Ovary (tissue), 9 donors: Measurements from ENCODE around the gene DIDO1. TPM values are rescaled to one million over a fixed set of nuclear protein-coding genes. Genes with fewer than 3 reads are reported as not detected.

Source experiments
- DNase-seq, 5 donors: peaks; one replicate each; pipeline ENCODE4 v3.0.0-alpha.2; 2019 to 2020
- H3K27ac ChIP-seq, 2 donors: fragments of 200-600 bp; one replicate each; pipeline versions ENCODE4 v1.5.1 to v1.8.0; 2019 to 2022
- H3K27me3 ChIP-seq: fragments of 200-600 bp; one replicate; pipeline ENCODE4 v1.8.0; 2022
- H3K36me3 ChIP-seq: fragments of 200-600 bp; sonication (generic); one replicate; pipeline ENCODE4 v1.5.1; 2019
- H3K4me1 ChIP-seq: one replicate; pipeline ENCODE4 v1.8.1; 2013; ENCODE audit warnings: mild to moderate bottlenecking, moderate library complexity; ENCODE audit not compliant: insufficient read depth
- H3K4me3 ChIP-seq: fragments of 200-600 bp; sonication (generic); one replicate; pipeline ENCODE4 v1.5.1; 2017
- H3K9me3 ChIP-seq, 2 donors: fragments of 200-600 bp in 1 of 2; sonication (generic) in 1 of 2; one replicate each; pipeline versions ENCODE4 v1.5.1 to v1.8.1; 2013 to 2019; ENCODE audit warnings: mild to moderate bottlenecking in 1 of 2, moderate library complexity in 1 of 2
- CTCF ChIP-seq, 3 donors: fragments of 450-650 bp in 2 of 3; fragments of 200-600 bp in 1 of 3; IDR thresholded peaks; one replicate each; pipeline versions ENCODE4 v1.5.1 to v1.8.0; 2016 to 2022; ENCODE audit warnings: antibody characterized with exemption in 3 of 3, mild to moderate bottlenecking in 1 of 3
- EP300 ChIP-seq: sonication (generic); formaldehyde crosslinking; IDR thresholded peaks from one replicate; pipeline ENCODE4 v1.6.1; 2017; ENCODE audit warnings: antibody characterized with exemption
- POLR2A ChIP-seq: fragments of 450-650 bp; IDR thresholded peaks from one replicate; pipeline ENCODE4 v1.6.1; 2017; ENCODE audit warnings: antibody characterized with exemption, mild to moderate bottlenecking, moderate library complexity
- WGBS, 3 donors: extraction: QIAGEN DNeasy Blood & Tissue Kit in 1 of 3; methylation state at CpG; one replicate each; pipeline versions ENCODE4 v1.1.5 to v1.1.7; 2013 to 2017; 5-methylcytosine and 5-hydroxymethylcytosine counted together
- intact Hi-C, 4 donors: fragments of 100-400 bp; cut with DNase I; formaldehyde crosslinking; loops; one replicate each; pipeline versions ENCODE4 v1.11.0 to v1.15.1; 2022 to 2023
- polyA plus RNA-seq, 2 donors: library from polyadenylated mRNA; stranded (reverse); fragments of 200-250 nt in 1 of 2; fragments of 350-450 nt in 1 of 2; fragmentation: Illumina TruSeq in 1 of 2; extraction: RNeasy Lipid Tissue Mini Kit (QIAGEN cat#74804) in 1 of 2; gene quantifications; one replicate each; pipeline ENCODE4 v1.2.3, GENCODE V29; 2013 to 2014
- total RNA-seq, 7 donors: library from RNA; depleted of rRNA in 2 of 7; stranded (reverse); fragments of >200 nt in 2 of 7; fragmentation: NEBNext Ultra II Directional in 3 of 7; extraction: Animal tissue kit (Norgen Biotek cat#: 25700) in 3 of 7; gene quantifications; one replicate each; pipeline versions ENCODE4 v1.1.0 to v1.2.4, GENCODE V29; 2016 to 2023
- donor health status: DM: no; HTN: no; CAD: no; lungs with moderate emphysema.
- donor health status: DM: no; HTN: no; CAD: no.
- donor health status: Bipolar disorder and iron deficiency.
- donor health status: DM: yes; HTN: yes; CAD: no.
- donor health status: DM: no; HTN: no; CAD: no.
- donor health status: DM: yes; HTN: yes; CAD: no.

The DIDO1 gene
- total and polyA plus RNA-seq, 9 donors, result 42.9 to 82.2 (median 56.2) TPM

DNA sequence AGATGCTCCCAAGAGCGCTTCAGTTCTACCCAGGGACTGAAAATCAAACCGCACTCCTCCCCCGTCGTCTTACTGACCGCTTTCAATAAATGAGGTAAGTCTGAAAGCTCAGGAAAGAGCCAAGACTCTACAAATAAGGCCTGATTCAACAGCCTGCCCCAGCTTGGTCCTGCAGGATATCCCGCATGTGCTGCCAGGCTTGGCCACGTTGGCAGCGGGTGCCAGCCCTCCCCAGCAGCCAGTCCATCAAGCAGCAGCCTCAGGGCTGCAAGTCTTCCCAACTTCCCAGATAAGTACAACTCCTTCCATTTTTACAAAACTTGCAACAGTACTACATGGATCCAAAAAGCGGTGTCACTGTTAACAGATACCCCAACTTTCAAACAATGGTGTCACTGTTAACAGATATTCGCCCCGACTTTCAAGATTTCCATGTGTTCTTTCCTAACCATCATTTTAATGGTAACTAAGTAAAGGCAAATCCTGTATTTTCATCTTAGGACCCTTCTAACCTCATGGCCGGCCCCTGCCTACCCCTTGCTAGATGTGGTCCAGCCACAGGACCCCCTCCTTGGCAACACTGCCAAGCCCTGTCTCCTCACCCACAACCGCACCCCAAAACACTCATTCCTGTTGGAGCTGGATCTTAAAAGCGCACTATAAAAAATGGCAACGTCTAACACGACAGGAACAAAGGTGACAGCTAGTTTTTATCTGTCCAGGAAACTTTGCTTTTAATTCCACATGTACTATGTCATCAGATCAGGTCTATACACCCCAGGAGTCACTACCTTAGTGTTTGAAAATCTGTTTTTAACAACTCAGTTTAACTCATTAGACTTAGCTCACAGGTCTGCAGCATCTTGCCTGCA is 28.0 kb downstream of the DIDO1 start:
- TF ChIP-seq CTCF (IDR thresholded peaks at IDR 0.05) (no peak), POLR2A (no peak), EP300 (no peak)
- no peaks in the 10 kb centered on the region for H3K9me3 ChIP-seq
- no peak overlapping the region for H3K27ac ChIP-seq
- H3K4me3 ChIP-seq, result no peak overlapping the region
- intact Hi-C loops, result no loop called here
- WGBS, 3 donors, result 70 to 79% (median 71%) methylated on average over 16 of the region's 16 CpGs
- DNase-seq, result no peak
- H3K36me3 ChIP-seq, result no peaks in the 10 kb centered on the region
- H3K4me1 ChIP-seq, result peaks cover 3% of the 10 kb centered on the region
- no peaks in the 10 kb centered on the region for H3K27me3 ChIP-seq

DNA sequence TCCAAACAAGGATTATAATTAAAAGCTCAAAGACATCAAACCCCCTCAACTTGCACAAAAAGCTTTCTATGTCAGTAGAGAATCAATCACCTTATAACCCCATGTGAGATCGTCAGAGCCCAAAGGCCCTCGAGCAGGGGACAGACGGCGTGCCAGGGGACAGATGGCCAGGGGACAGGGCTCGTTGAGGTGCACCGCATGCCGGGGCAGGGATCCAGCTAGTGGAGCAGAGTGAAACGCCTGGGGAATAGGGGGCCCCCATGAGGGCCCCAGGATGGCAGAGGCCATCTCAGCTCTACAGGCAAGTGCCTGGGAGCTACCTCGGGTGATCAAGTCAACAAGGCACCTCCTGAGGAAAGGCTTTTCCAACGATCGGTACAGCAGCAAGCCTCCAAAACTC is 28.6 kb downstream of the DIDO1 start:
- TF ChIP-seq POLR2A (no peak), EP300 (no peak), CTCF (IDR thresholded peaks at IDR 0.05) (no peak)
- Histone ChIP-seq H3K27me3 (no peaks in the 10 kb centered on the region), H3K4me1 (peaks cover 3% of the 10 kb centered on the region), H3K4me3 (no peak overlapping the region), H3K9me3 (no peaks in the 10 kb centered on the region), H3K36me3 (no peaks in the 10 kb centered on the region), H3K27ac (no peak overlapping the region)
- intact Hi-C loops, result loop anchor here in 1 of 4 donors (2.0 kb wide), 1 partner anchor 73 kb away; no protein-coding TSS in a partner anchor
- DNase-seq, result no peak
- WGBS, 3 donors, result 63 to 77% (median 63%) methylated on average over 11 of the region's 11 CpGs

DNA sequence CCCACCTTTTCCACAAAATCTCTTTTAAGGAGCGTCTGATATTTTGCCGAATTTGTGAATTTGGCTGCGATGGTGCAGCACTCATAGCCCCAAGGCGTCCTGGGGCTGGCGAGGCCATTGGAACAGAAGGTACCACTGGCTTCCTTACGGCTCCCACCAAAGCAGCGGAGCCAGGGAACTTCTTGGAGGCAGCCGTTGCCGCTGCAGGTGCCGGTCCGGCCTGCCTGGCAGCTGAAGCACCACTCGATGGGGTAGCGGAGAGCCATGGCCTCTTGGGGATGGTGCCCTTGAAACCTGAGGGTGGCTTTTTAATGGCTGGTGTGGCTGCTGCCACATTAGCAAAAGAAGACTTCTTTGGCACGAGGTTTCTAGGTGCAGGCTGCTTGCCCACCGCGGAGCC is 29.8 kb downstream of the DIDO1 start:
- TF ChIP-seq EP300 (no peak), POLR2A (no peak), CTCF (IDR thresholded peaks at IDR 0.05) (no peak)
- Histone ChIP-seq H3K36me3 (no peaks in the 10 kb centered on the region), H3K4me3 (no peak overlapping the region), H3K27ac (no peak overlapping the region), H3K27me3 (no peaks in the 10 kb centered on the region), H3K9me3 (no peaks in the 10 kb centered on the region), H3K4me1 (peaks cover 3% of the 10 kb centered on the region)
- intact Hi-C loops, result loop anchor here in 1 of 4 donors (2.0 kb wide), 1 partner anchor 74 kb away; no protein-coding TSS in a partner anchor
- DNase-seq, result no peak
- 90% methylated on average over 16 of the region's 16 CpGs for WGBS, 3 donors

DNA sequence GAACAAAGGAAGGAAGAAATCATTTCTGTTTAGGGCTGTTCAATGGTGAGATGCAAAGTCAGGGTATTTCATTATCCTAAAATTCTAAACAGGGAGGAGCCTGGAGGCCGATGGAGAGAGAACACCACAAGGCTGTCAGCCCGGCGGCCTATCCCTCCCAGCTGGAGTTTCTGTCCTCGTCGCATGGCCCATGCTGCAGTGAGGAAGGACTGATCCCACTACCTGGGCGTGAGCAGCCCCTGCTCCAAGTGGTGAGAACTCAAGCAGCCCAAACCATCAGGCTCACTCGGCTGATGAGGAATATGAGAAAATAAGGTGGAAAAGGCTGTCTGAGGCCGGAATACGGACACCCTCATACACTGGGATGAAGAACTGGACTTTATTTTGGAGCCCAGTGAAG is 30.8 kb downstream of the DIDO1 start:
- Histone ChIP-seq H3K27me3 (no peaks in the 10 kb centered on the region), H3K4me1 (peaks cover 3% of the 10 kb centered on the region), H3K27ac (no peak overlapping the region), H3K4me3 (no peak overlapping the region), H3K9me3 (no peaks in the 10 kb centered on the region), H3K36me3 (no peaks in the 10 kb centered on the region)
- TF ChIP-seq POLR2A (no peak), EP300 (no peak), CTCF (IDR thresholded peaks at IDR 0.05) (no peak)
- WGBS, 3 donors, result 80 to 82% (median 81%) methylated on average over 9 of the region's 9 CpGs
- intact Hi-C loops, result no loop called here
- no peak for DNase-seq
